ENCODE results near the gene FAH. TPM values are rescaled to one million over a fixed set of nuclear protein-coding genes. Genes with fewer than 3 reads are reported as not detected.

Gene FAH
- polyA plus RNA-seq (29.4 to 36.1 TPM (median 32.0 TPM) in 3 replicates), polyA minus RNA-seq (43.7 to 57.4 TPM (median 49.2 TPM) in 3 replicates)
- 6.0 TPM for polyA plus RNA-seq (2011; ENCODE audit: low read depth)
- 24.5 and 28.3 TPM in 2 replicates for polyA plus RNA-seq (2011; cell fraction: cytosol; rRNA removed)
- 29.0 and 33.6 TPM in 2 replicates for polyA plus RNA-seq (2011; cell fraction: nucleus; rRNA removed)
- polyA plus RNA-seq (2012; ENCODE audit: low replicate concordance): 19.4 and 41.0 TPM in 2 replicates
- polyA minus RNA-seq (2011; cell fraction: cytosol; rRNA and poly(A)+ RNA removed): 31.1 TPM
- 14.5 and 18.1 TPM in 2 replicates for polyA minus RNA-seq (2011; cell fraction: nucleus; rRNA and poly(A)+ RNA removed)

DNA sequence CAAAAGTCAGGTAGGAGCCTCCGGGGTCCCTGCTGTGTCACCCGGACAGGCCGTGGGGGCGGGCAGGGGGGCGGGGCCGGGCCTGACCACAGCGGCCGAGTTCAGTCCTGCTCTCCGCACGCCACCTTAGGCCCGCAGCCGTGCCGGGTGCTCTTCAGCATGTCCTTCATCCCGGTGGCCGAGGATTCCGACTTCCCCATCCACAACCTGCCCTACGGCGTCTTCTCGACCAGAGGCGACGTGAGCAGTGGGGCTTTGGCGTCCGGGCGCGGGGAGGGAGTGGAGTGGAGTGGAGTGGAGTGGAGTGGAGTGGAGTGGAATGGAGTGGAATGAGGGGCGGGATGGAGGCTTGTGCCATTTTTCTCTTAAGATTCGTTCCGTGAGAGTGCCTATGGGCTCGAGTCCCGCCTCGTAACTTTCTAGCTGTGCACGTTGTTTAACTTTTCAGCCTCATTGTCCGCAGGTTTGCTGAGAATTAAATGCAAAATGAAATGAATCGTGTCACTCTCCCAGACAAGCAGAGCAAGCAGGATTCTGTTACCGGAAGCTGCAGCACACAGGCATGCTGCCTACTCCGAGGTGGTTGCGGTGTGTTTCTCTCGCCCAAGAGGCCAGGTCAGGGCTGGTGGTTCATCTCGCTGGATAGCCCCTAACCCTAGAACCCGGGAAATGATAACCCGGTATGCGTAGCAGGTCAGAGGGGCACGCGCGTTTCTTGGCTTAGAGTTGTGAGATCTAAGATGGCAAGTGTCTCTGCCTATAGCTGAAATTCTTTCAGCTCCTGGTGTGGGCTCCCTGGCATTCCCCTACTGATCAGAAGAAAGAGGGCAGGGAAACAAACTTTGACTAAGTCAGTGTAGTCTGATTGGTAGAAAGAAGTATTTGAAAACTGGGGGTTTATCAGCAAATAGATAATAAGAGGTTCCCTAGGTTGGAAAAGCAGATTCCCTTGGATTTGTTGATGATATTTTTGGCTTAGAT, at the start of gene FAH:
FAH (plus strand) TSS at position 104 of the 981 bp plus-strand sequence; CDS start at position 160, 56 bp downstream.
- FAIRE-seq: peak; percentile 67

DNA sequence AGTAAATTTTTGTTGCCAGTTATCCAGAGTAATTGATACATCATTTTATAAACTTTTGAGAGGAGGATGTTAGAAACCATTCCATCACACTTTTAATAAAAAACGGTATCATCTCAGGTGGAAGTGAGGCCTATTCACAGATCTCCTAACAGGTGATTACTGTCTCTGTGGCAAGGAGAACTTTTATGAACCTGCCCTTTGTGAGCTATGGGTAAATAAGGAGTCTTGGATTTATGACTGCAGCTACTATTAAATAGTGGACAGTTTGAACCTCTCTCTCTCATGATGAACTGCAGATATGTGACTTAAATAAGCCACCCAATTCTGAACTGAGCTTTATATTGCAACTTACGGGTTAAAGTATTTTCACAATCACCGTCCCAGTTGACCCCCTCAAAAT, 47.6 kb upstream of the FAH start:
- no peak overlapping the region for H3K9ac ChIP-seq (ENCODE audit: control insufficient read depth, extremely low read depth, insufficient read depth, low read length)
- H3K4me3 ChIP-seq (ENCODE audit: control insufficient read depth in 2 of 3, extremely low read depth in 1 of 3, insufficient read depth in 2 of 3, low read depth in 1 of 3, low read length in 3 of 3): no peak overlapping the region
- H4K20me1 ChIP-seq (ENCODE audit: control insufficient read depth, extremely low read depth, insufficient read depth, low read length): no peaks in the 10 kb centered on the region
- H3K4me1 ChIP-seq (ENCODE audit: control insufficient read depth, extremely low read depth, insufficient read depth, low read length): peaks cover 19% of the 10 kb centered on the region
- no peaks in the 10 kb centered on the region for H3K9me1 ChIP-seq (ENCODE audit: control insufficient read depth, extremely low read depth, insufficient read depth, low read length)
- H3K9me3 ChIP-seq (ENCODE audit: control insufficient read depth, low read depth, low read length): no peaks in the 10 kb centered on the region
- DNase-seq (ENCODE audit: low read depth, low spot score) (no peak), FAIRE-seq (no peak)
- TF ChIP-seq, protein P1, sequence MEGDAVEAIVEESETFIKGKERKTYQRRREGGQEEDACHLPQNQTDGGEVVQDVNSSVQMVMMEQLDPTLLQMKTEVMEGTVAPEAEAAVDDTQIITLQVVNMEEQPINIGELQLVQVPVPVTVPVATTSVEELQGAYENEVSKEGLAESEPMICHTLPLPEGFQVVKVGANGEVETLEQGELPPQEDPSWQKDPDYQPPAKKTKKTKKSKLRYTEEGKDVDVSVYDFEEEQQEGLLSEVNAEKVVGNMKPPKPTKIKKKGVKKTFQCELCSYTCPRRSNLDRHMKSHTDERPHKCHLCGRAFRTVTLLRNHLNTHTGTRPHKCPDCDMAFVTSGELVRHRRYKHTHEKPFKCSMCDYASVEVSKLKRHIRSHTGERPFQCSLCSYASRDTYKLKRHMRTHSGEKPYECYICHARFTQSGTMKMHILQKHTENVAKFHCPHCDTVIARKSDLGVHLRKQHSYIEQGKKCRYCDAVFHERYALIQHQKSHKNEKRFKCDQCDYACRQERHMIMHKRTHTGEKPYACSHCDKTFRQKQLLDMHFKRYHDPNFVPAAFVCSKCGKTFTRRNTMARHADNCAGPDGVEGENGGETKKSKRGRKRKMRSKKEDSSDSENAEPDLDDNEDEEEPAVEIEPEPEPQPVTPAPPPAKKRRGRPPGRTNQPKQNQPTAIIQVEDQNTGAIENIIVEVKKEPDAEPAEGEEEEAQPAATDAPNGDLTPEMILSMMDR (optimal IDR thresholded peaks at IDR 0.05 in 1 of 3, IDR thresholded peaks at IDR 0.05 in 1 of 3, conservative IDR thresholded peaks at IDR 0.05 in 1 of 3; ENCODE audit: extremely low read depth in 1 of 3, insufficient read depth in 2 of 3, low read length in 3 of 3): no peak
- TF ChIP-seq EZH2 (IDR thresholded peaks at IDR 0.05; ENCODE audit: low read length): no peak
- no peaks in the 10 kb centered on the region for H3K27me3 ChIP-seq (ENCODE audit: control insufficient read depth, extremely low read depth, insufficient read depth, low read length)
- no peaks in the 10 kb centered on the region for H3K36me3 ChIP-seq (ENCODE audit: control insufficient read depth in 2 of 2, extremely low read depth in 1 of 2, insufficient read depth in 2 of 2, low read length in 2 of 2)
- H2AFZ ChIP-seq (ENCODE audit: control insufficient read depth, low read length): no peak overlapping the region
- H3K27ac ChIP-seq (ENCODE audit: control insufficient read depth, insufficient read depth, low read length): peak overlapping the region; percentile 75
- dilution Hi-C loops (cut with MboI; ENCODE audit: extremely low pct_ligation_motif_present, low sequenced_read_pairs): no loop called here
- H3K79me2 ChIP-seq (ENCODE audit: control insufficient read depth, insufficient read depth, low read length): peaks cover 12% of the 10 kb centered on the region
- peak overlapping the region; percentile 72 for H3K4me2 ChIP-seq (ENCODE audit: control insufficient read depth, extremely low read depth, insufficient read depth, low read depth, low read length)

More for the DNA sequence above, at the start of gene FAH:
- no peaks in the 10 kb centered on the region for H4K20me1 ChIP-seq (ENCODE audit: control insufficient read depth, extremely low read depth, insufficient read depth, low read length)
- H3K27me3 ChIP-seq (ENCODE audit: control insufficient read depth, extremely low read depth, insufficient read depth, low read length): no peaks in the 10 kb centered on the region
- H3K4me1 ChIP-seq (ENCODE audit: control insufficient read depth, extremely low read depth, insufficient read depth, low read length): peaks cover 11% of the 10 kb centered on the region
- no peak for TF ChIP-seq EZH2 (IDR thresholded peaks at IDR 0.05; ENCODE audit: low read length)
- TF ChIP-seq, protein P1 (optimal IDR thresholded peaks at IDR 0.05 in 1 of 3, IDR thresholded peaks at IDR 0.05 in 1 of 3, conservative IDR thresholded peaks at IDR 0.05 in 1 of 3; ENCODE audit: extremely low read depth in 1 of 3, insufficient read depth in 2 of 3, low read length in 3 of 3): no peak
- peak within 1 kb of the TSS; percentile 57 to 88 (median 71) for H3K4me3 ChIP-seq (ENCODE audit: control insufficient read depth in 2 of 3, extremely low read depth in 1 of 3, insufficient read depth in 2 of 3, low read depth in 1 of 3, low read length in 3 of 3)
- H3K4me2 ChIP-seq (ENCODE audit: control insufficient read depth, extremely low read depth, insufficient read depth, low read depth, low read length): peak within 1 kb of the TSS; percentile 78
- no peaks in the 10 kb centered on the region for H3K9me1 ChIP-seq (ENCODE audit: control insufficient read depth, extremely low read depth, insufficient read depth, low read length)
- peak within 1 kb of the TSS; percentile 82 for H3K9ac ChIP-seq (ENCODE audit: control insufficient read depth, extremely low read depth, insufficient read depth, low read length)
- peaks cover 0 to 3% of the 10 kb centered on the region in 2 experiments for H3K36me3 ChIP-seq (ENCODE audit: control insufficient read depth in 2 of 2, extremely low read depth in 1 of 2, insufficient read depth in 2 of 2, low read length in 2 of 2)
- dilution Hi-C loops (cut with MboI; ENCODE audit: extremely low pct_ligation_motif_present, low sequenced_read_pairs): no loop called here
- no peaks in the 10 kb centered on the region for H3K9me3 ChIP-seq (ENCODE audit: control insufficient read depth, low read depth, low read length)
- H3K27ac ChIP-seq (ENCODE audit: control insufficient read depth, insufficient read depth, low read length): peak within 1 kb of the TSS; percentile 64
- peak within 1 kb of the TSS; percentile 79 for H2AFZ ChIP-seq (ENCODE audit: control insufficient read depth, low read length)
- no peaks in the 10 kb centered on the region for H3K79me2 ChIP-seq (ENCODE audit: control insufficient read depth, insufficient read depth, low read length)
- DNase-seq (ENCODE audit: low read depth, low spot score): no peak

Data from keratinocyte (primary cell).